Astrocyte (in vitro differentiated cells and primary cell): Measurements from ENCODE around the gene CCDC184.

ENCODE experiments used
- EZH2 ChIP-seq: IDR thresholded peaks from 2 replicates; pipeline ENCODE4 v1.6.1; 2012; ENCODE audit warnings: mild to moderate bottlenecking, low read length, inconsistent platforms; ENCODE audit not compliant: insufficient read depth
- TF ChIP-seq, protein P1 (sequence below): IDR thresholded peaks from 2 replicates; pipeline ENCODE4 v1.5.1; 2011; ENCODE audit warnings: low read depth, mild to moderate bottlenecking, inconsistent platforms, low read length, moderate library complexity; ENCODE audit not compliant: insufficient read depth

DNA sequence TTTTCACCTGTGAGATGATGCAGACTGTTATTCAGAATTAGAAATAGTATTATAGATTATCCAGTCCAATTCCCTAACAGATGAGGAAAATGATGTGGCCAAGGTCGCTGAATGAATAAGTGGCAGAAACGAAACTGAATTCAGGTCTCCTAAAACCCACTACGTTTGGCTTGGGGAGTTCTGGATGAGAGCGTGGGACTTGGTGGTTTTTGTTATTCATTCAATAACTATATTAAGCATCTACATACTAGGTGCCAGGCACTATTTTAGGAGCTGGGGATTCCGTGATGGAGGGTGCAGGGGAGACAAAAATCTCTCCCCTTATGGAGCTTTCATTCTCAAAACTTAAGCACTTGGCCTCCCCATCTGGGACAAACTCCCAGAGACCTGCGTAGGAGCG, 813 bp upstream of the CCDC184 start:
- TF ChIP-seq, protein P1, sequence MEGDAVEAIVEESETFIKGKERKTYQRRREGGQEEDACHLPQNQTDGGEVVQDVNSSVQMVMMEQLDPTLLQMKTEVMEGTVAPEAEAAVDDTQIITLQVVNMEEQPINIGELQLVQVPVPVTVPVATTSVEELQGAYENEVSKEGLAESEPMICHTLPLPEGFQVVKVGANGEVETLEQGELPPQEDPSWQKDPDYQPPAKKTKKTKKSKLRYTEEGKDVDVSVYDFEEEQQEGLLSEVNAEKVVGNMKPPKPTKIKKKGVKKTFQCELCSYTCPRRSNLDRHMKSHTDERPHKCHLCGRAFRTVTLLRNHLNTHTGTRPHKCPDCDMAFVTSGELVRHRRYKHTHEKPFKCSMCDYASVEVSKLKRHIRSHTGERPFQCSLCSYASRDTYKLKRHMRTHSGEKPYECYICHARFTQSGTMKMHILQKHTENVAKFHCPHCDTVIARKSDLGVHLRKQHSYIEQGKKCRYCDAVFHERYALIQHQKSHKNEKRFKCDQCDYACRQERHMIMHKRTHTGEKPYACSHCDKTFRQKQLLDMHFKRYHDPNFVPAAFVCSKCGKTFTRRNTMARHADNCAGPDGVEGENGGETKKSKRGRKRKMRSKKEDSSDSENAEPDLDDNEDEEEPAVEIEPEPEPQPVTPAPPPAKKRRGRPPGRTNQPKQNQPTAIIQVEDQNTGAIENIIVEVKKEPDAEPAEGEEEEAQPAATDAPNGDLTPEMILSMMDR, result no peak
- no peak for TF ChIP-seq EZH2
